Measurements from ENCODE around the gene SH3RF2.
"Not testable (repeated sequence)": the region's sequence is repeated elsewhere in the genome, so short reads cannot be mapped to it uniquely, and the experiment has no call there.

Gene SH3RF2

GRCh38 chr5:145954140-145954539 lies 17.8 kb downstream of the SH3RF2 start:
- DNase-seq = not testable (repeated sequence)

- no peak for DNase-seq
Observed at GRCh38 chr5:145957388-145957787, 21.0 kb downstream of the SH3RF2 start.

GRCh38 chr5:145958436-145958835 lies 22.1 kb downstream of the SH3RF2 start:
- DNase-seq = no peak

- no peak for DNase-seq
Observed at GRCh38 chr5:145960166-145960565, 23.8 kb downstream of the SH3RF2 start.

- no peak for DNase-seq
Observed at GRCh38 chr5:145960848-145961600, 24.6 kb downstream of the SH3RF2 start.

GRCh38 chr5:145962001-145962400 lies 25.6 kb downstream of the SH3RF2 start:
- no peak for DNase-seq

- DNase-seq = not testable (repeated sequence)
Observed at GRCh38 chr5:145964008-145964407, 27.6 kb downstream of the SH3RF2 start.

- no peak for DNase-seq
Observed at GRCh38 chr5:145965804-145966203, 29.4 kb downstream of the SH3RF2 start.

- DNase-seq = no peak
Observed at GRCh38 chr5:145967296-145967695, 30.9 kb downstream of the SH3RF2 start.

GRCh38 chr5:145968970-145969713 lies 32.8 kb downstream of the SH3RF2 start:
- no peak for DNase-seq

- DNase-seq = no peak
Observed at GRCh38 chr5:145969714-145970092, 33.3 kb downstream of the SH3RF2 start.

- DNase-seq = no peak
Observed at GRCh38 chr5:145971108-145971507, 34.7 kb downstream of the SH3RF2 start.

GRCh38 chr5:145971701-145972100 lies 35.3 kb downstream of the SH3RF2 start:
- no peak for DNase-seq

GRCh38 chr5:145975001-145975360 lies 38.6 kb downstream of the SH3RF2 start:
- no peak for DNase-seq

- no peak for DNase-seq
Observed at GRCh38 chr5:145975361-145976066, 39.1 kb downstream of the SH3RF2 start.

GRCh38 chr5:145976431-145977155 lies 40.2 kb downstream of the SH3RF2 start:
- no peak for DNase-seq

GRCh38 chr5:145978171-145978570 lies 41.8 kb downstream of the SH3RF2 start:
- no peak for DNase-seq

GRCh38 chr5:145978708-145979107 lies 42.3 kb downstream of the SH3RF2 start:
- no peak for DNase-seq

- DNase-seq = no peak
Observed at GRCh38 chr5:145979270-145980223, 43.2 kb downstream of the SH3RF2 start.

GRCh38 chr5:145980259-145980658 lies 43.9 kb downstream of the SH3RF2 start:
- no peak for DNase-seq

- DNase-seq = no peak
Observed at GRCh38 chr5:145980718-145981117, 44.3 kb downstream of the SH3RF2 start.
